GM12801 (cell line): Measurements from ENCODE around the gene GPR157.

Source experiments
- CTCF ChIP-seq: IDR thresholded peaks from one replicate; pipeline ENCODE4 v1.5.1; 2011; ENCODE audit warnings: control low read depth; ENCODE audit not compliant: insufficient read length; ENCODE audit errors: extremely low read depth

The GPR157 gene

DNA sequence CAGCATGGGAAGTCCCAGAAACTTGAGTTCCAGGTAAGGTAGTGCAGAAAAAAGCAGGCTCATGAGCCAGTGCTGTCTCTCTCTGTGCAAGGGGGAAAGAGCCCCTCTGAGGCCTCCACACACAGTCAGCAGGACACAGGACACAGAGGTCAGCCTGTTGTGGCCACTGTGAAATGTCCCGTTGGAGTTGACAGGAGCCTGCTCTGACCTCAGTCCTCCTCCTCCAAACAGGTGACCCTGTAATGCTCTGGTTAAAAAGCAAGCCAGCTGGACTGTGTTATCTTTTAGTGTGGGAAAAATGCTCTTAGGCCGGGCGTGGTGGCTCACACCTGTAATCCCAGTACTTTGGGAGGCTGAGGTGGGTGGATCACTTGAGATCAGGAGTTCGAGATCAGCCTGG, 24.2 kb upstream of the GPR157 start:
- TF ChIP-seq CTCF, result no peak

- TF ChIP-seq CTCF, result no peak
Measured at GRCh38 chr1:9152535-9152934, 23.6 kb upstream of the GPR157 start.

- TF ChIP-seq CTCF, result no peak
Measured at GRCh38 chr1:9151328-9151860, 22.5 kb upstream of the GPR157 start.

DNA sequence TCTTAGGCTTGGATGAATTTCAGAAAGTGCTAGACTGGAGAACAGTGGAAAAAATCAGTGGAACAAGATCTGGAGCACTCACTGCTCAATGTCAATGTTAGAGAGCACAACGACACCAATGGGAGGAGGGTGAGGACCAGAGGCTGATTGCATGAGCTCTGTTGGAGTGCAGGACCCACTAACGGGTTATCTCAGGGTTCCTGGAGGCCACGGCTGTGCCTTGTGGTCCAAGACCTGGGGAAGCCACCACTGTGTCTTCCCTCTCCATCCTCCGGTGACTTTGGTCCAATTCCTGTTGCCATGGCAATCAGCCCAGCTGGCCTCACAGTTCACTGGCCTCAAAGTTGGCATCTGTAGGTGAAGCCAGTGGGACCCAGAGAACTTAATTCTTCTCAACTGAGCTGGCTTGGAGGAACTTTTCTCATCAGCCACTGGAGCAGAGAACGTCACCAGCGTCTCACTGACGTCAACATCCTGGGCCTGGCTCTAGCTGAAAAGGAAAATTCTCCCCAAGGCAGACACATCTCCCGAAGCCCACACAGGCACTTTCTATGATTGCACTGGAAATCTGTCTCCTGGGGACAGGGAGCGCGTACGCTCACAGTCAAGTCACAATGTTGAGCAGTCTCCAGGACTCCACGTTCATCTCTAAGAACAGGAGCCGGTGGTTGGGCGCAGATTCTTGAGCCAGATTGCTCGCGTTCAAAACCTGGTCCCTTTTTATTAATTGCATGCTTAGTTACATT, 21.9 kb upstream of the GPR157 start:
- TF ChIP-seq CTCF, result no peak

- TF ChIP-seq CTCF, result no peak
Measured at GRCh38 chr1:9149837-9150581, 21.1 kb upstream of the GPR157 start.

DNA sequence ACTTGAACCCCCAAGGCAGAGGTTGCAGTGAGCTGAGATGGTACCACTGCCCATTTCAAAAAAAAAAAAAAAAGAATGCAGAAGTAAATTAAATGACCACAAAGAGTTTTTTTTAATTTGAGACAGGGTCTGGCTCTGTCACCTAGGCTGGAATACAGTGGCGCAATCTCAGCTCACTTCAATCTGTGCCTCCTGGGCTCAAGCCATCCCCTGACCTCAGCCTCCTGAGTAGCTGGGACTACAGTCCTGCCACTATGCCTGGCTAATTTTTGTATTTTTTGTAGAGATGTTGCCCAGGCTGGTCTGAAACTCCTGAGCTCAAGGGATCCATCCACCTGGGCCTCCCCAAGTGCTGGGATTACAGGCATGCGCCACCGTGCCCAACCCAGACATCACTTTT, 20.2 kb upstream of the GPR157 start:
- TF ChIP-seq CTCF, result no peak

- TF ChIP-seq CTCF, result no peak
Measured at GRCh38 chr1:9146156-9146555, 17.3 kb upstream of the GPR157 start.
